ENCODE measurements around the gene EGFL8. TPM values are rescaled to one million over a fixed set of nuclear protein-coding genes. Genes with fewer than 3 reads are reported as not detected.

Gene EGFL8
- total and polyA plus RNA-seq, 9 of the 15 experiments (the other 6 are each of a cell fraction or from before 2014, with no cell fraction given), result 2.2 to 47.4 (median 14.2) TPM

DNA sequence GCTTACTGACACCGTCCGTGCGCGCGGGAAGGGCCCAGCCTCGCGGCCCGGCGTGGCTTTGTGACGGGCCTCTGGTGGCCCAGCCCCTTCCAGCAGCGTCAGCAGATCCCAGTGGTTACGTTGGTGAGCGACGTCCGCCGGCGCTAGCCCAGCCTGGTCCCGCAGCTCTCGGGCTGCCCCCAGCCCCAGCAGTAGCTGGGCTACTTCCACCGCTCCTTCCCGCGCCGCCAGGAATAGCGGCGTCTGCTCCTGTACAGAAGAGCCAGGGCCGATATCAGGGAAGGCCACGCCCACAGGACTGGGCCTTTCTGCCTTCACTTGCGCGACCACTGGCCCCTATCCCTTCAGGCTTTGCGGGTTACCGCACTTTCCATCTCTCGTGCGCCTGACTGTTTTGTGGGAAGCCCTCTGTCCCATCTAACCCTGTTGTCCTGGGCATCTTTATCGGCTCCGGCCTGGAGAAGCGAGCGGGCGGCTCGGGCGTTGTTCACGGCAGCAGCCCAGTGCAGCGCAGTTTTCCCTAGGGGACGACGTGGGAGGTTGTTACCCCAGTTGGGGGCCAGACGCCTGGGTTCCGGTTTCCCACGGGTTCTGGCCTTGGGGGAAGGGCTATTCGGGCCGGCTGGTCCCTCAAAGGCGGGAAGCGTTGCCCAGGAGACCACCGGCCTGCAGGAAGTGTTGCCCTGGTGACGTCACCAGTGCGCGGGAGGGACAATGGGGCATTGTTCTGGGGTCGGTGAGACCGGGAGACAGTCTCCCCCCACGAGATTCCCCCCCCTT is 31.7 kb downstream of the EGFL8 start (continued):
- TF ChIP-seq, protein P1, sequence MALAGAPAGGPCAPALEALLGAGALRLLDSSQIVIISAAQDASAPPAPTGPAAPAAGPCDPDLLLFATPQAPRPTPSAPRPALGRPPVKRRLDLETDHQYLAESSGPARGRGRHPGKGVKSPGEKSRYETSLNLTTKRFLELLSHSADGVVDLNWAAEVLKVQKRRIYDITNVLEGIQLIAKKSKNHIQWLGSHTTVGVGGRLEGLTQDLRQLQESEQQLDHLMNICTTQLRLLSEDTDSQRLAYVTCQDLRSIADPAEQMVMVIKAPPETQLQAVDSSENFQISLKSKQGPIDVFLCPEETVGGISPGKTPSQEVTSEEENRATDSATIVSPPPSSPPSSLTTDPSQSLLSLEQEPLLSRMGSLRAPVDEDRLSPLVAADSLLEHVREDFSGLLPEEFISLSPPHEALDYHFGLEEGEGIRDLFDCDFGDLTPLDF (CRISPR knock-in tag; IDR thresholded peaks at IDR 0.05), result peak; percentile 97
- TF ChIP-seq HDAC1 (IDR thresholded peaks at IDR 0.05) (peak in 1 of 2 experiments; percentile 8; a peak in 1 of 4 replicates), CBFA2T2 (conservative IDR thresholded peaks at IDR 0.05) (no peak), SREBF2 (CRISPR knock-in tag; IDR thresholded peaks at IDR 0.05) (no peak), MTA3 (IDR thresholded peaks at IDR 0.05; ENCODE audit: borderline replicate concordance) (peak; percentile 90; the same call in 1 of the 2 replicates), ZNF224 (CRISPR knock-in tag; IDR thresholded peaks at IDR 0.05) (peak; percentile 10; the same call in 1 of the 2 replicates), BHLHE40 (IDR thresholded peaks at IDR 0.05; ENCODE audit: low read length) (no peak; the same call in 1 of the 2 replicates), RAD51 (IDR thresholded peaks at IDR 0.05; ENCODE audit: borderline replicate concordance, low read depth) (no peak), NBN (IDR thresholded peaks at IDR 0.05; ENCODE audit: low read depth) (peak; percentile 93), ZNF584 (CRISPR knock-in tag; IDR thresholded peaks at IDR 0.05; ENCODE audit: low read depth) (peak; percentile 85; the same call in 1 of the 2 replicates), RBM17 (IDR thresholded peaks at IDR 0.05; ENCODE audit: borderline replicate concordance, low read depth, low read length) (no peak), ZNF174 (CRISPR knock-in tag; IDR thresholded peaks at IDR 0.05) (no peak), RBM15 (IDR thresholded peaks at IDR 0.05; ENCODE audit: insufficient read depth, low read length) (no peak)
- TF ChIP-seq, protein P2, sequence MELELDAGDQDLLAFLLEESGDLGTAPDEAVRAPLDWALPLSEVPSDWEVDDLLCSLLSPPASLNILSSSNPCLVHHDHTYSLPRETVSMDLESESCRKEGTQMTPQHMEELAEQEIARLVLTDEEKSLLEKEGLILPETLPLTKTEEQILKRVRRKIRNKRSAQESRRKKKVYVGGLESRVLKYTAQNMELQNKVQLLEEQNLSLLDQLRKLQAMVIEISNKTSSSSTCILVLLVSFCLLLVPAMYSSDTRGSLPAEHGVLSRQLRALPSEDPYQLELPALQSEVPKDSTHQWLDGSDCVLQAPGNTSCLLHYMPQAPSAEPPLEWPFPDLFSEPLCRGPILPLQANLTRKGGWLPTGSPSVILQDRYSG (tag; conservative IDR thresholded peaks at IDR 0.05; ENCODE audit: low read depth), result peak; percentile 83
- TF ChIP-seq, protein P3, sequence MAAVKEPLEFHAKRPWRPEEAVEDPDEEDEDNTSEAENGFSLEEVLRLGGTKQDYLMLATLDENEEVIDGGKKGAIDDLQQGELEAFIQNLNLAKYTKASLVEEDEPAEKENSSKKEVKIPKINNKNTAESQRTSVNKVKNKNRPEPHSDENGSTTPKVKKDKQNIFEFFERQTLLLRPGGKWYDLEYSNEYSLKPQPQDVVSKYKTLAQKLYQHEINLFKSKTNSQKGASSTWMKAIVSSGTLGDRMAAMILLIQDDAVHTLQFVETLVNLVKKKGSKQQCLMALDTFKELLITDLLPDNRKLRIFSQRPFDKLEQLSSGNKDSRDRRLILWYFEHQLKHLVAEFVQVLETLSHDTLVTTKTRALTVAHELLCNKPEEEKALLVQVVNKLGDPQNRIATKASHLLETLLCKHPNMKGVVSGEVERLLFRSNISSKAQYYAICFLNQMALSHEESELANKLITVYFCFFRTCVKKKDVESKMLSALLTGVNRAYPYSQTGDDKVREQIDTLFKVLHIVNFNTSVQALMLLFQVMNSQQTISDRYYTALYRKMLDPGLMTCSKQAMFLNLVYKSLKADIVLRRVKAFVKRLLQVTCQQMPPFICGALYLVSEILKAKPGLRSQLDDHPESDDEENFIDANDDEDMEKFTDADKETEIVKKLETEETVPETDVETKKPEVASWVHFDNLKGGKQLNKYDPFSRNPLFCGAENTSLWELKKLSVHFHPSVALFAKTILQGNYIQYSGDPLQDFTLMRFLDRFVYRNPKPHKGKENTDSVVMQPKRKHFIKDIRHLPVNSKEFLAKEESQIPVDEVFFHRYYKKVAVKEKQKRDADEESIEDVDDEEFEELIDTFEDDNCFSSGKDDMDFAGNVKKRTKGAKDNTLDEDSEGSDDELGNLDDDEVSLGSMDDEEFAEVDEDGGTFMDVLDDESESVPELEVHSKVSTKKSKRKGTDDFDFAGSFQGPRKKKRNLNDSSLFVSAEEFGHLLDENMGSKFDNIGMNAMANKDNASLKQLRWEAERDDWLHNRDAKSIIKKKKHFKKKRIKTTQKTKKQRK (IDR thresholded peaks at IDR 0.05; ENCODE audit: borderline replicate concordance, low read depth, low read length), result no peak
- TF ChIP-seq, protein P4, sequence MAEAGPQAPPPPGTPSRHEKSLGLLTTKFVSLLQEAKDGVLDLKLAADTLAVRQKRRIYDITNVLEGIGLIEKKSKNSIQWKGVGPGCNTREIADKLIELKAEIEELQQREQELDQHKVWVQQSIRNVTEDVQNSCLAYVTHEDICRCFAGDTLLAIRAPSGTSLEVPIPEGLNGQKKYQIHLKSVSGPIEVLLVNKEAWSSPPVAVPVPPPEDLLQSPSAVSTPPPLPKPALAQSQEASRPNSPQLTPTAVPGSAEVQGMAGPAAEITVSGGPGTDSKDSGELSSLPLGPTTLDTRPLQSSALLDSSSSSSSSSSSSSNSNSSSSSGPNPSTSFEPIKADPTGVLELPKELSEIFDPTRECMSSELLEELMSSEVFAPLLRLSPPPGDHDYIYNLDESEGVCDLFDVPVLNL (CRISPR knock-in tag; IDR thresholded peaks at IDR 0.05; ENCODE audit: low read depth), result 0 out of 2 replicates have a peak, but pooled peaks have one; percentile 40
- TF ChIP-seq, protein P5, sequence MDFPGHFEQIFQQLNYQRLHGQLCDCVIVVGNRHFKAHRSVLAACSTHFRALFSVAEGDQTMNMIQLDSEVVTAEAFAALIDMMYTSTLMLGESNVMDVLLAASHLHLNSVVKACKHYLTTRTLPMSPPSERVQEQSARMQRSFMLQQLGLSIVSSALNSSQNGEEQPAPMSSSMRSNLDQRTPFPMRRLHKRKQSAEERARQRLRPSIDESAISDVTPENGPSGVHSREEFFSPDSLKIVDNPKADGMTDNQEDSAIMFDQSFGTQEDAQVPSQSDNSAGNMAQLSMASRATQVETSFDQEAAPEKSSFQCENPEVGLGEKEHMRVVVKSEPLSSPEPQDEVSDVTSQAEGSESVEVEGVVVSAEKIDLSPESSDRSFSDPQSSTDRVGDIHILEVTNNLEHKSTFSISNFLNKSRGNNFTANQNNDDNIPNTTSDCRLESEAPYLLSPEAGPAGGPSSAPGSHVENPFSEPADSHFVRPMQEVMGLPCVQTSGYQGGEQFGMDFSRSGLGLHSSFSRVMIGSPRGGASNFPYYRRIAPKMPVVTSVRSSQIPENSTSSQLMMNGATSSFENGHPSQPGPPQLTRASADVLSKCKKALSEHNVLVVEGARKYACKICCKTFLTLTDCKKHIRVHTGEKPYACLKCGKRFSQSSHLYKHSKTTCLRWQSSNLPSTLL (IDR thresholded peaks at IDR 0.05), result no peak

Data from K562 (cell line).